ENCODE measurements around the gene CDS2. TPM values are rescaled to one million over a fixed set of nuclear protein-coding genes. Genes with fewer than 3 reads are reported as not detected.

The CDS2 gene
- total and polyA plus RNA-seq, 2 of the 13 experiments (the other 11 are each of a cell fraction or from before 2014, with no cell fraction given) = 81.3 to 153 TPM

DNA sequence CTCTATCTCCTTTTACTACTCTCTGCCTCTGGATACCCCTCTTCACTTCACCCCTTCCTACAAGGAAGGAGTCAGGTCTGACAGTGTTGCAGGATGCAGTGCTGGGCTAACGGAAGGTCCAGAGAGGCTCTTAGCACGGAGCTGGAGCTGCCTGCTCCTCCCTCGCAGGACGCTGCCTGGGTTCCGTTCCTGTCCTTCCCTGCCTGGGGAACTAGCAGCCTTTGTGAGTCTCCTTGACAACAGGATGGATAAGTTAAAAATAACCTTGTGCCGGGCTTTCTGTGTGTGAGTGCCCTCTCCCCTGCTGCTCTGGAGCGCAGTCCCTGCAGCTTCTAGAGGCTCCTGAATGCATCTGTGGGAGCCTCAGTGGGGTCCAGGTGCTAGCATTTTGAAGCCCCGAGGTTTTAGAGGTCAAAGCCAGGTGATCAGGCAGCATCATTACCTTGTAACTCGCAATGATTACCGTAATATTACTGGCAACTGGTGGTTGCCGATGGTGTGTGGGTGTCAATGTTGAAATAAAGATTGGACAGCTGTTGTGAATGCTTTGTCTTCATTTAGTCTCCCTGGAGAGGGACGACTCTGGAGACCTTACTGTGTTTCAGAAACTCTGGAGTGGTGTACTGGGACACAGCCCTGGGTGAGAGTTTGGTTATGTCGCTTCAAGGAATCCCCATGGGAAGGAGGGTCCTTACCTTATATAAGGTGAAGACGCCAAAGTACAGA lies 44.4 kb downstream of the CDS2 start (continued):
- TF ChIP-seq ZNF605 (CRISPR knock-in tag; IDR thresholded peaks at IDR 0.05) (0 out of 2 replicates have a peak, but pooled peaks have one; percentile 31), ZNF772 (CRISPR knock-in tag; IDR thresholded peaks at IDR 0.05) (no peak)

DNA sequence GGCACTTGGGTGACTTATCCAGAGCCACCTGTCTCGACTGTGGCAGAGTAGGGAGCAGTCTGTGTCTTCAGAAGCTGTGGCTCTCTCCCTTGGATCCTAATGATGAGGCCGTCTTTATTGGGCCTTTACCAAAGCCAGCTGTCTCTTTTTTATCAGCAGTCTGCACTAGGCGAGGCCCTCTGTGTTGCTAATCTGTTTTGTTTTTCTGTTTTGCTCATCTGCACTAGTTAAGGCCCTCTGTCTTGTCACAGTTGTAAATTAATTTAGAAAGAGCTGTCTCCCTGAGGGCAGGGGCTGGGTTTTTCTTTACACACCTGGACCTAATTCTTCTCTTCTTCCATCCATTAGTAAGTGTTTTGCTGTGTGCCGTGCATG lies 45.0 kb downstream of the CDS2 start:
- DNase-seq (ENCODE audit: low spot score) (no peak), FAIRE-seq (no peak), ATAC-seq (no peak)
- no peaks in the 10 kb centered on the region for H3K27me3 ChIP-seq (ENCODE audit: control insufficient read depth in 1 of 2, insufficient read depth in 2 of 2, low read length in 2 of 2)
- H3K27ac ChIP-seq (ENCODE audit: extremely low read length, insufficient read depth, low read length) = peak overlapping the region; percentile 68
- no peak for TF ChIP-seq ZMYM3 (CRISPR knock-in tag; IDR thresholded peaks at IDR 0.05)
- TF ChIP-seq, protein P1, sequence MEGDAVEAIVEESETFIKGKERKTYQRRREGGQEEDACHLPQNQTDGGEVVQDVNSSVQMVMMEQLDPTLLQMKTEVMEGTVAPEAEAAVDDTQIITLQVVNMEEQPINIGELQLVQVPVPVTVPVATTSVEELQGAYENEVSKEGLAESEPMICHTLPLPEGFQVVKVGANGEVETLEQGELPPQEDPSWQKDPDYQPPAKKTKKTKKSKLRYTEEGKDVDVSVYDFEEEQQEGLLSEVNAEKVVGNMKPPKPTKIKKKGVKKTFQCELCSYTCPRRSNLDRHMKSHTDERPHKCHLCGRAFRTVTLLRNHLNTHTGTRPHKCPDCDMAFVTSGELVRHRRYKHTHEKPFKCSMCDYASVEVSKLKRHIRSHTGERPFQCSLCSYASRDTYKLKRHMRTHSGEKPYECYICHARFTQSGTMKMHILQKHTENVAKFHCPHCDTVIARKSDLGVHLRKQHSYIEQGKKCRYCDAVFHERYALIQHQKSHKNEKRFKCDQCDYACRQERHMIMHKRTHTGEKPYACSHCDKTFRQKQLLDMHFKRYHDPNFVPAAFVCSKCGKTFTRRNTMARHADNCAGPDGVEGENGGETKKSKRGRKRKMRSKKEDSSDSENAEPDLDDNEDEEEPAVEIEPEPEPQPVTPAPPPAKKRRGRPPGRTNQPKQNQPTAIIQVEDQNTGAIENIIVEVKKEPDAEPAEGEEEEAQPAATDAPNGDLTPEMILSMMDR (CRISPR knock-in tag; IDR thresholded peaks at IDR 0.05) = no peak
- ChIA-PET POLR2A (interaction anchor here (1.3 kb wide), 2 partner anchors 18 to 45 kb away, joined by 6 to 7 read pairs; partner anchors contain the start of gene CDS2), CTCF (ENCODE audit: low intra/inter-chr PET ratio, low total read pairs) (no interaction called here)
- no peak overlapping the region for H2AFZ ChIP-seq (ENCODE audit: low read length)
- no peak overlapping the region for H3K4me2 ChIP-seq (ENCODE audit: low read depth, low read length)
- peaks cover 14 to 37% of the 10 kb centered on the region in 2 experiments for H3K36me3 ChIP-seq (replicated peaks in 1 of 2; ENCODE audit: control insufficient read depth in 1 of 2, insufficient read depth in 2 of 2, low read length in 2 of 2)
- no TSS peak for BruUV-seq (replicated peaks)
- in situ Hi-C loops (cut with HindIII; ENCODE audit: extremely low pct_ligation_motif_present, low pct_unique_long_range_greater_than_20kb) = no loop called here
- H3K9me3 ChIP-seq (ENCODE audit: low read length) = no peaks in the 10 kb centered on the region
- peaks cover 64% of the 10 kb centered on the region for H3K79me2 ChIP-seq (ENCODE audit: insufficient read depth, low read length)
- intact Hi-C loops (cut with micrococcal nuclease; ENCODE audit: unreplicated experiment) = loop anchor here (5.0 kb wide), 1 partner anchor 44 kb away; the partner anchor contains the start of gene CDS2
- peaks cover 6% of the 10 kb centered on the region for H4K20me1 ChIP-seq (ENCODE audit: insufficient read depth, low read length)
- no peak overlapping the region for H3K9ac ChIP-seq (ENCODE audit: insufficient read depth, low read depth, low read length)
- 92% methylated on average over 4 of the region's 4 CpGs for WGBS (ENCODE audit: low lambda C conversion rate)
- H3K4me3 ChIP-seq (replicated peaks in 1 of 3; ENCODE audit: insufficient read depth in 1 of 3, low read depth in 2 of 3, low read length in 3 of 3) = no peak overlapping the region
- peaks cover 42% of the 10 kb centered on the region for H3K4me1 ChIP-seq (ENCODE audit: insufficient read depth, low read length)

Data from HepG2 (cell line).